ENCODE data around the gene TMEM129.
"Not testable (repeated sequence)": the region's sequence is repeated elsewhere in the genome, so short reads cannot be mapped to it uniquely, and the experiment has no call there.

TMEM129 gene

DNA sequence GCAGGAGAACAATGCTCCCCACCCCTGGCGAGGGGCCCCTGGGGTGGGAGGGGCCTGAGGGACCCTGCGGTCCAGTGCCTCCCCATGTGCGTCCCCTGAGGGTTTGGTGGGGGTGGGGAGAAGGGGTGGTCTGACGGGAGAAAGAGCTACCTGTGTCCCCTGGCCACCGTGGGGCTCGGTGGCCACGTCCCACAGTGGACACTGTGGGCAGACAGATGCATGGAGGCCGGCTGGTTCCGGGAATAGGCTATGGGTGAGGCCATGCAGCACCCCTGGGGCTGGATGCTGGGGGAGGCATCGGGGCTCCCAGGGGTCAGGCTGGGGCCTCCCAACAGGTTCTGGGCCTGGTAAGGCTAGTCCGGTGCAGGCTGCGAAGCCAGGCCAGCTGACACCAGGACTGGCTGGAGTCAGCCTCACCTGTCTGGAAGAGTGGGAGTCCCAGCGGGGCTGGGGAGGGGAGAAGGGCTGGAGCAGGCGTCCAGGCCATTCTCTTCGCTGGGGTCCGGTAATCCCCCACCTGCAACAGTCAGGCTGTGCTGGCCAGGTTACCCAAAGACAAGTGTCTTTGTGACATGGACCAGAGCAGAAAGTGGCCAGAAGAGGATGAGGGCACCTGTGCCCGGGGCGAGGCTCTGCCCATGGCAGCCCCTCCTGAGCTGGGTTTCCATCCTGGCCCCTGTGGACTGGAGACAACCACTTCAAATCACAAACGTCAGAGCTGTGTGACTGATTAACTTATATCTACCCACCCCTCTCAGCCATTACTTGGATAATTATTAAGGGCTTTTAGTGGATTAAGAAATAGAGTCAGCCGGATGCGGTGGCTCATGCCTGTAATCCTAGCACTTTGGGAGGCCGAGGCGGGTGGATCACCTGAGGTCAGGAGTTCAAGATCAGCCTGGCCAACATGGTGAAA lies 35.6 kb downstream of the TMEM129 start:
- DNase-seq = no peak

DNA sequence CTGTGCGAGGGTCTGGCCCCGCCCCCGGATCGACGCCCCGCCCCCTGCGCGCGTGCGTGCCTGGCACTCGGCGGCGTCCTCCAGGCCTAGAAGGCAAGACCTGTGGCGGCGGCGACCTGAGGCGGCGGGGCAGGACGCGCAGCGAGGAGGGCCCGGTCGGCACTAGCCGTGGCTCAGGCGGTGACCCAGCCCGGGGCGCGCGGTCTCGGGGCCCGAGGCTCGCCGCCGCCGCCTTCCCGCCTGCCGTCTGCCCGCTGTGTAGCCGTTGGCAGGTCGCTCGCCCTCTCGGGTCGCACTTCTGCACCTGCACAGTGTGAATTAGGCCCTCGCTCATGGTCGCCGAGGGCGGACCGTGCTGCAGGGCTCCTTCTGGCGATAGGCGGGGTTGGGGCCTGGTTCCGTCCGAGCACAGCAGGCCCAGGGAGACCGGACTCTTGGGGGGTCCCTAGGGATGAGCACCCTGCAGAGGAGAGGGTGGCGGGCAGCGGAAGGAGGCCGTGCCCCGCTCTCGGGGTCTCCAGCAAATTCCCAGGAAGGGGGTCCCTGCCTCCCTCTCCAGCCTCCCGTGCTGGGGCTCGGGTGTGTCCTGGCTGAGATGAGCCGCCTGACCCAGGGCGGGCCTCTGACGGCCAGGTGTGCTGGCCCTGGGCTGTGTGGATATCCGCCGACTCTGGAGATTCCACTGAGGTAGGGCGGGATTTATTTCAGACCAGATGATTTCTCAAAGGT lies 36.5 kb downstream of the TMEM129 start:
- DNase-seq = no peak

DNA sequence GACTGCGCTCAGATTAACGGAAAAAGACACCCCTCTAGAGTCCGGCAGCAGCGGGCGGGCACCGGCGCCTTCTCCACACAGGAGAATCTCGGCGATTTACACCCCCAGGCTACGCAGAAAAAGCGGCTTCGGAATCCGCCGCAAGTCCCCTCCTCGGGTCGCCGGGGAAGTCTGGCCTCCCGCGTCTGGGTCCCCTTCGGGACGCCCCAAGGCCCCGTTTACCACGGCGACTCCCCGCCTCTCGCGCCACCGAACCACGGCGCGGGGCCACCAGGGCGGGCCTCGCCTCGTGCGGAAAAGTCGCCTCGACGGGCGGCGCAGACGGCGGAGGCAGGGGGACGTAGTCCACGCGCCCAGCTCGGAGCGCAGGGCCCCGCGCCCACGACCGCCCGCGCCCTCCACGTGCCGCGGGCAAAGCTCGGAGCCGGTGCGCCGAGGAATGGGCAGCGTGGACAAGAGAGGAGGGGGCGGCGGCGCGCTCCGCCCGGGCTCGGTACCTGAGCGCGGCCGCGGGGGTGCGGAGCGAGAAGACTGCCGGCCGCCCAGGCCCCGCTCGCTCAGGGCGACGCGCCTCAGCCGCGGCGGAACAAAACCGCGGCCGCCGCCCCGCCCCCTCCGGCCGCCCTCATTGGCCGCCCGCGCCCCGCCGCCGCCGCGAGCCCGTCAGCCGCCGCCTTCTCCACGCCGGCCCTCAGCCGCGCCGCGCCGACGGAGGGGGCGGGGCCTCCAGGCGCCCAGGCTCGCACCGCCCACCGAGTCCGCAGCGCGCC lies 37.2 kb downstream of the TMEM129 start, which contains the start of gene FAM53A:
FAM53A (minus strand) TSS at position 578 of the 770 bp plus-strand sequence. CDS start 15,572 bp downstream, outside the sequence.
- no peak for DNase-seq

DNA sequence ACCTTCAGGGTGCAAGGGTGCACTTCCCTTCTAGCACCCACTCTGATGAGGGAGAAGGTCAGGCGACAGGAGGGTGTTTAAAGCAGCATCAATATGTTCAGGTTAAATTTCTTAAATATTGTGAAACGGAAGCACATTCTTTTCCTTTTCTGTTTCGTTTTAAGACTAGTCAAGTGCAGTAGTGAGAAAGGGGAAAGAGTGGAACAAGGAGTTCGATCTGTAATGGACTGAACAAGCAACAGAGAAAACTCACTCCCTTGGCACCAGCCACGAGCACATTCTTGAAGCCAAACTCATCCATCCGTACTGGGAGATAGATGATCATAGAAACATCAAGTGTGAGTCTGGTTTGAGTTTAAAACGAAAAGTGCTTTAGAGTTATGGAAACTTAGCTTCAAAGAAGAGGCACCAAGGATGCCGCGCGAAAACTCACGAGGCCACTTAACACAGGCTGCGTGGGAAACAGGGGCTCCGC lies 37.8 kb downstream of the TMEM129 start:
- DNase-seq = no peak

DNA sequence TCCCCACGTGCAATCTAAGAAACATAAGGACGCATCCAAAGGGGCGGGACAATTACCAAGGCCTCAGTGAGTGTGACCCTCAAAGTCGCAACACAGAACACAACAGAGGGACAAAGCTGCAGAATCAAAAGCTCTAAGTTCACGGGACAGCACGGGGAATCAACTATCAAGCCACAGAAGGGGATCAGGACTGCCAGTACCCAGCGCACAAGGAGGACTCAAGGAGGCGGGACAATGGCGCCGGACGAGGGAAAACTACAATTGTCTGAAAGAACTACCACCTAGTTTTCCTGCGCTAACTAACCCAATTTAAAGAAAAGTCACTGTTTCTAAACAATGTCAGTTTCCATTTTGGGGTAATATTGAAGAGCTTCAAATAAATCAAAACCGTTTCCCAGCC lies 38.3 kb downstream of the TMEM129 start:
- no peak for DNase-seq

DNA sequence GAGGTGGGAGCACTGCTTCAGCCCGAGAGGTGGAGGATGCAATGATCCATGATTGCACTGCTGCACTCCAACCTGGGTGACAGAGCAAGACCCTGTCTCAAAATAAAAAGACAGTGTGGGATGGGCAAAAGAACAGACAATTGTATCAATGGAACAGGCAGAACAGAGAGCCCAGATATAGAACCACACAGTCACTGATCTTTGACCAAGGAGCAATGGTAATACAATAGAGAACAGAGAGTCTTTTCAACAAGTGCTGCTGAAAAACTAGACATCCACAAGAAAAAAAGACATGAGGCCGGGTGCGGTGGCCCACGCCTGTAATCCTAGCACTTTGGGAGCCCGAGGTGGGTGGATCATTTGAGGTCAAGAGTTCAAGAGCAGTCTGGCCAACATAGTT lies 42.9 kb downstream of the TMEM129 start:
- no peak for DNase-seq

DNA sequence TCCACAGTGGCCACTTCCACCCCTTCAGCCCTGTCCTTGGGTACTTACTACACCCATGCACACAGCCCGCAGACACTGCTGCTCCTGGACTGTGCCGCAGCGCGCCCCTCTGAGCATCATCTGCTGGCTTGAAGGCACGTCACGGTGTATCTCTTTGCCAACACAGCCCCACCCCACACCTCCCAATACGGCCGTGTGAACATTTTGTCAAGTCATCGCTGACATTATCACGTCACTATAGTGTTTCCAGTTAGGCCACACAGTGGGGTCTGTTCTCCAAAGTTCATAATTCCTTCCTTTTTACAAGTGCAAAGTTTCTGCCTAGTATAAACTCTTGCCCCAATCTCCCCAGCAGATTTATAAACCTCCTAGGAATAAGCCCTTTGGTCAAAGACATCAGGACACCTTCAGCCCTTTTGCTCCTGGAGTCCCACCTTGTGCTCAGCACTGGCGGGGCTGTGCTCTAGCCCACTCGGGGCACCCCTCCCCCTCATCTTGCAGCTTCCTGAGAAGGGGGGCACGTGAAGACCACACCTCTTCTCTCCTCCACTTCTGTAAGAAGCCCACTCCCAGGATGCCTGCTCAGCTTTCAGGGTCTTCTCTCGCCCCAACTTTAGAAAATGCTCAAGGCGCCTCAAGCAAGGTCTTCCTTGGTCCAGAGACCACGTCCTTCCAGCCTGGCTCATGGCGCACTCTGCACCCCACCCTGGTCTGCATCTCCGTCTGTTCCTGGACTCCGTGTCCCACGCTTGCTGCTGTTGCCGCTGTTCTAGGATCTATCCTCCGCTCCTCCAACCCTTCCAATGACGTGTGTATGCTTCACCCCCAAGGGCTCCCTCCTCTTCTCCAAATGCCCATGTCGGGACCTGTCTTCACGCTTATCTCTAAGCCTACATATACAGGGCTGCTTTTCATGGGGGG lies 44.3 kb downstream of the TMEM129 start:
- no peak for DNase-seq

DNA sequence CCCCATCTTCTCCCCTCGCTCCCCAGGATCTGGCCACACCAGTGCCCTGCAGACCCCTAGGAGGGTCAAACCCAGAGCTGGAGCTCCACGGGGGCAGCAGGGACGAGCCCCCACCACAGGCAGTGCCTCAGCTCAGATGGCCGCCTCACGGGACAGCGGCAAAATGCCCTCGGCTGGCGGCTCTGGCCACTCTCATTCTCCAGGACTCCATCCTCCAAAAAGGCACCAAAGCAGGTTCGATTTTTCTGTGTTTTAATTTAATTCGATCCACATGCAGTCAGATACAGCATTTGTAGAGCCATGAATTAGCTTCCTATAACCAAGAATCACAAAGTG lies 45.4 kb downstream of the TMEM129 start:
- no peak for DNase-seq

DNA sequence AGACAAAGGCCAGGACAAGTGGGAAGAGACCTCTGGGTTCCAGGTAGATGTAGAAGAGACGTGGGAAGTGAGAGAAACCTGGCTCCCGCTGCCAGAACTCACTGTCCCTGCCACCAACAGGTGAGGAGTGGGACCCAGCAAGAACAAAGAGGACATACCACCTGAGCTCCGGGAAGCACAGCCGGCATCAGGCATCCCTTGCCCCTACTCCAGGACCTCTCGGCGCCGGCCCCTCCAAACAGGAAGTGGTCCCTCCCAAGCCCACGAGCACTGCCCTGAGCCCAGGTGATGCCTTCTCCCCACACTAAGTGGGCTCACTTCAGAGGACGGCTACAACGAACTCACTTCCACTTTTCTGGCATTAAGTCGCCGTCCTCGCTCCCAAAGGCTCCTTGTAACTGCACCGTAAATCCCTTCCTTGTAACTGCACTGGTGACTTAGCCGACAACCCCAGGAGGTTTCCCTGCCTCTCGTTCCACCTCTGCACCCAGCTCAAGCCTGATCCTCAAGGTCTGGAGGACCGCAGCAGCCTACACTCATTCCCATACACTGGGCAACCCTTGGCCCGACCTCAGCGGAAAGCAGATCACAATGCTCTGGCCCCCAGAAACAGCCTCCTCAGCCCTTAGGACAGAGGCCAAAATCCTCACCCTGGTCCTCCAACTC lies 45.9 kb downstream of the TMEM129 start:
- no peak for DNase-seq

DNA sequence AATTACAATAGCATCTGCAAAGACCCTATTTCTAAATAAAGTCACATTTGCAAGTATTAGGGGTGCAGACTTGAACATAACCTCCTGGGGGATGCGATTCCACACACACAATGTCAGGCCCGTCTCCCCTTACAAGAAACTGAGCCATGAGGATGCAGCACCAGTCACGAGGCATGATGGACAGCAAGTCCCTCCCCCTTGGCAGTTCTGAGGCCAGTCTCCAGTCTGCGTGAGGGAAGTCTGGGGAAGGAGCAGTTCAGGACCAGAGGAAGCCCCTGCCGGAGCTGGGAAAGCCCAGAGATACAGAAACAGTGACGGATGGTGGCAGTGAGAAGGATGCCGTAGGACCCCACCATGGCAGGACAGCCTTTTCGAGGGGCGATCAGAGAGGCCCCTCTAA lies 46.4 kb downstream of the TMEM129 start:
- DNase-seq = no peak

DNA sequence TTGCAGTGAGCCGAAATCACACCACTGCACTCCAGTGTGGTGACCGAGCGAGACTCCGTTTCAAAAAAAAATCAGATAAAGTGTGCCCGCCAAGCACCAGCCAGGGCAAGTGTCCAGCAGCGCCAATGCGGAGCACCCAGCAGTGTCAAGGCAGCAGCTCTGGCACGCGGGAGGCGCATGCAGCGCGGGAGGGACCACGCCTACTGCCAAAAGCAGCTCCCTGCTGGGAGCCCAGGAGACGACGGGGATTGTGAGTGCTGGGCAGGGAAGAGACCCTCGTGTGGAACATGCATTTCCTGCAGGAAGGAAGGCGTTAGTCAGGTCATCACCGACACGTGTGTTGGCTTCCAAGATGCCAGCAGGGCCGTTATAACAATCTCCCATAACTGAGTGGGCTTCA lies 47.5 kb downstream of the TMEM129 start:
- no peak for DNase-seq

DNA sequence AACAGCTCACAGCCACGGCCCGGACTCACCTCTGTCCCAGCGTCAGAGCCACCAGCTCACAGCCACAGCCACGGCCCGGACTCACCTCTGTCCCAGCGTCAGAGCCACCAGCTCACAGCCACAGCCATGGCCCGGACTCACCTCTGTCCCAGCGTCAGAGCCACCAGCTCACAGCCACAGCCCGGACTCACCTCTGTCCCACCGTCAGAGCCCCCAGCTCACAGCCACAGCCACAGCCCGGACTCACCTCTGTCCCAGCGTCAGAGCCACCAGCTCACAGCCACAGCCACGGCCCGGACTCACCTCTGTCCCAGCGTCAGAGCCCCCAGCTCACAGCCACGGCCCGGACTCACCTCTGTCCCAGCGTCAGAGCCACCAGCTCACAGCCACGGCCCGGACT lies 50.1 kb downstream of the TMEM129 start:
- not testable (repeated sequence) for DNase-seq

DNA sequence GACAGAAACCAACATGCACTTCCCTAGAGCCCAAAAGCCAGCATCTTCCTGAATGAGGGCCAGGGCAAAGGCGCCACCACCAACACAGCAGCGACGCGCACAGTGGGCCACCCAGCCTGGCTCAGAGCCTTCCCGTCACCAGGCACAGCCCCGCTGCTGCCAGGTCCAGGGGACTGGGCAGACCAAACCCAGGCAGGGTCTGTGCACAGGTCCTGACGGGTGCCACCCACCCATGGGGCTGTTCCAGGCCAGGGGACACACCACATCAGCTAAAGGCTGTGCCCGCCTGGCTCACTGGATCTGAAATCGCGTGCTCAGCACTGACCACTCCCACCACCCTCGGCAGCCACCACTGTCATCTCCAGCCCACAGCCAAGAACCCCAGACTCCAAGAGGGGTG lies 50.8 kb downstream of the TMEM129 start:
- DNase-seq = no peak

DNA sequence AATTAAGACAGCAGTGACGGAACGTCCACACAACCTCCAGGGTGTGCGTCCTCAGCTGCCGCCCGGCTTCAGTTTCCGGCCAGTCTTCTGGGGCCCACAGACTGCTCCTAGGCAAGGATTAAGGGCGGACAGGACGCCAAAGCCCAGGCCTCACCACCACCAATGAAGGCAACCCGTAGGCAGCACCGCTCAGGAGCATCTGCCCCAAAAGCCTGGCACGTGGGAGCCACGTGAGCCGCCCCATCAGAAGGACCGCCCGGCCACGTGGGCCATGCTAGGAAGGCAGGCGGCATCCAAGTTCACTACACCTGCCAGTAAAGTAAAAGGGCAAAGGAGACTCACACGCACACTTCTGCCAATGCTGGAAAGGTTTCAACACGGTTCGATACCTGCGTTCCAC lies 51.3 kb downstream of the TMEM129 start:
- no peak for DNase-seq

DNA sequence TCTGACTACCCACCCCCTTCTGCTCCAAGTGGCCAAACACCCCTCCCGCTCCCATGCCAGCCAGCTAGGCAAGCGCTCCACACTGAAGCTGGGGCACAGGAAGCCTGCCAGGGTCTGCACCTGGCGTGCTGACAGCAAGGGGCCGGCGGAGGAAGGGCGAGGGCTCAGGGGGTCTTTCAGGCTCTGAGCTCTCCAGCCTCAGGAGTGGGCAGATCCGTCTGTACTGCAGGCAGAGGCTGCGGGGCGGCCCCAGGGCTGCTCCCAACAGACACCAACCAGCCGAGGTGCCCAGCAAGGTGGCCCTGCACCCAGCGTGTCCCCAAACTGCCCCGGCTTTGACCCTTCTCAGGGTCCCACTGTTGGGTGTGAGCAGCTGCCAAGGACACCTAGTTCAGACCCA lies 51.9 kb downstream of the TMEM129 start:
- DNase-seq = no peak

DNA sequence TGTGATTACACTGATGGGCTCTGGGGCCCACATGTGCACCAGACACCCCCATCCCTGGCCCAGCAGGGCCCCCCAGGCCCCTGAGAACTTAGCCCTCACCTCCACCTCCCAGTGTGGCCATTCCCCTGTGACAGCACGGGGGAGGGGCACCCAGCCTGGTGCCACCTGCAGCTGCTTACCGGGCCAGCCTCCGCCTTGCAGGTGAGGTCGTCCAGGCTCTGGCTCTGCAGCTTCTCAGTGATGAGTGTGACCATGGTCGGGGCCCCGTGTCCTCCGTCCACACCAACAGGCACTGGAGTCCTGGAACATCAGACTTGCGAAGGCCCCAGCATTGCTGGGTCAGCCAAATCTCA lies 52.7 kb downstream of the TMEM129 start:
- DNase-seq = no peak

DNA sequence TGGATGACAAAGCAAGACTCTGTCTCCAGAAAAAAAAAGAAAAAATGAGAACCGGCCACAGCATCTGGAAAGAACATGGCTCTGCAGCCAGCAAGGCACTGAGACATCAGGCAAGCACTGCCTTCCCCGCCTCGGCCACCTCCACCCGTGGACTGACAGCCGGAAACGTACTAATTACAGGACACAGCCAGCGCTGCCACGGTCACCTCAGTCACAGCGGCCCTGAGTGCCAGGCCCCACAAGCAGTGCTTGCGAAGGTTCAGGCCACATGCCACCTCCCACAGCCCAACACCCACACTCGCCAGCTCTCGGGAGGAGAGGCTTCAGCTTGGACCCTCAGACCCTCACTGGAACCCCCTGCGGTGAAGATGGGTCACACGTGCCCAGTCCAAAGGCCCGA lies 53.9 kb downstream of the TMEM129 start:
- DNase-seq = no peak

DNA sequence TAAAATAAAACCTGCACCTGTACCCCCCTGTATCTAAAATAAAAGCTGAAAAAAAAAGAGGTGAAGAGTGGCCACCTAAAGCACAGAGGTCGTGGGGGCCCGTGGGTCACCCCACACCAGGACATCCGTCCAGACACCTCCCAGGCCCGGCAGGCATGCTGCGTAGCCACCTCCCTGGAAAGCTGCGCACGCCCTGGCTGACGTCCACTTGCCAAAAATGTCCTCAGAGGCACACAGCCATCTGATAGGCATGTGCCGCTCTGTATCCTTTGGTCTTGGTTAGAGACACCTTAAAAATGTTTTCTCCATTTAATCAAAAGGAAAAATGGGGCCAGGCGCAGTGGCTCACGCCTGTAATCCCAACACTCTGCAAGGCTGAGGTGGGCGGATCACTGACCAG lies 54.7 kb downstream of the TMEM129 start:
- DNase-seq = no peak
